HEK293 (cell line): ENCODE measurements around the gene ENTPD8.
A peak's percentile ranks its signal among the peaks of the same experiment; 100 is the strongest.

Source experiments
- KLF1 ChIP-seq: fragments of 450-650 bp; formaldehyde crosslinking; IDR thresholded peaks from 2 replicates; pipeline ENCODE4 v1.5.1; 2016; ENCODE audit warnings: missing biosample characterization, missing genetic modification characterization
- PRDM1 ChIP-seq: fragments of 450-650 bp; formaldehyde crosslinking; IDR thresholded peaks from 2 replicates; pipeline ENCODE4; 2016; ENCODE audit warnings: missing biosample characterization, missing genetic modification characterization
- PRDM2 ChIP-seq: fragments of 450-650 bp; formaldehyde crosslinking; IDR thresholded peaks from 2 replicates; pipeline ENCODE4 v1.5.1; 2016; ENCODE audit warnings: missing biosample characterization, missing genetic modification characterization, borderline replicate concordance
- RBAK ChIP-seq: fragments of 450-650 bp; formaldehyde crosslinking; IDR thresholded peaks from 2 replicates; pipeline ENCODE4 v1.5.1; 2016; ENCODE audit warnings: missing biosample characterization, missing genetic modification characterization
- SCRT1 ChIP-seq: fragments of 450-650 bp; formaldehyde crosslinking; IDR thresholded peaks from 2 replicates; pipeline ENCODE4 v1.5.1; 2016; ENCODE audit warnings: missing biosample characterization, missing genetic modification characterization, borderline replicate concordance
- SP2 ChIP-seq: fragments of 450-650 bp; formaldehyde crosslinking; IDR thresholded peaks from 2 replicates; pipeline ENCODE4 v1.5.1; 2016; ENCODE audit warnings: missing biosample characterization, missing genetic modification characterization
- ZBTB10 ChIP-seq: fragments of 450-650 bp; formaldehyde crosslinking; IDR thresholded peaks from 2 replicates; pipeline ENCODE4 v1.5.1; 2016; ENCODE audit warnings: missing biosample characterization, missing genetic modification characterization
- ZBTB8A ChIP-seq: fragments of 450-650 bp; formaldehyde crosslinking; IDR thresholded peaks from 2 replicates; pipeline ENCODE4 v1.5.1; 2016; ENCODE audit warnings: missing biosample characterization, missing genetic modification characterization
- ZNF10 ChIP-seq: fragments of 450-650 bp; formaldehyde crosslinking; IDR thresholded peaks from 2 replicates; pipeline ENCODE4 v1.5.1; 2017; ENCODE audit warnings: missing biosample characterization, missing genetic modification characterization
- ZNF133 ChIP-seq: fragments of 450-650 bp; formaldehyde crosslinking; IDR thresholded peaks from 2 replicates; pipeline ENCODE4 v1.5.1; 2016; ENCODE audit warnings: missing biosample characterization, missing genetic modification characterization
- ZNF140 ChIP-seq: fragments of 450-650 bp; formaldehyde crosslinking; IDR thresholded peaks from 2 replicates; pipeline ENCODE4 v1.5.1; 2016; ENCODE audit warnings: missing biosample characterization, missing genetic modification characterization
- ZNF169 ChIP-seq: fragments of 450-650 bp; formaldehyde crosslinking; IDR thresholded peaks from 2 replicates; pipeline ENCODE4 v1.5.1; 2016; ENCODE audit warnings: missing biosample characterization, missing genetic modification characterization
- ZNF174 ChIP-seq: fragments of 450-650 bp; formaldehyde crosslinking; IDR thresholded peaks from 2 replicates; pipeline ENCODE4 v1.5.0; 2017; ENCODE audit warnings: missing biosample characterization, mild to moderate bottlenecking, missing genetic modification characterization
- ZNF175 ChIP-seq: fragments of 450-650 bp; formaldehyde crosslinking; IDR thresholded peaks from 2 replicates; pipeline ENCODE4 v1.5.1; 2016; ENCODE audit warnings: missing biosample characterization, missing genetic modification characterization
- ZNF202 ChIP-seq: fragments of 450-650 bp; formaldehyde crosslinking; IDR thresholded peaks from 2 replicates; pipeline ENCODE4 v1.5.1; 2016; ENCODE audit warnings: missing biosample characterization, missing genetic modification characterization, borderline replicate concordance
- ZNF239 ChIP-seq: fragments of 450-650 bp; formaldehyde crosslinking; IDR thresholded peaks from 2 replicates; pipeline ENCODE4 v1.5.1; 2016; ENCODE audit warnings: missing biosample characterization, missing genetic modification characterization
- ZNF350 ChIP-seq: fragments of 450-650 bp; formaldehyde crosslinking; IDR thresholded peaks from 2 replicates; pipeline ENCODE4 v1.5.0; 2017; ENCODE audit warnings: missing biosample characterization, mild to moderate bottlenecking, missing genetic modification characterization
- ZNF366 ChIP-seq: fragments of 450-650 bp; formaldehyde crosslinking; conservative IDR thresholded peaks from 2 replicates; pipeline ENCODE4 v1.5.1; 2016; ENCODE audit warnings: missing biosample characterization, missing genetic modification characterization
- ZNF404 ChIP-seq: fragments of 450-650 bp; formaldehyde crosslinking; IDR thresholded peaks from 2 replicates; pipeline ENCODE4 v1.5.1; 2017; ENCODE audit warnings: missing biosample characterization, missing genetic modification characterization
- ZNF521 ChIP-seq: fragments of 450-650 bp; formaldehyde crosslinking; IDR thresholded peaks from 2 replicates; pipeline ENCODE4 v1.5.1; 2017; ENCODE audit warnings: missing biosample characterization, mild to moderate bottlenecking, missing genetic modification characterization
- ZNF561 ChIP-seq: fragments of 450-650 bp; IDR thresholded peaks from 2 replicates; pipeline ENCODE4 v1.5.1; 2018; ENCODE audit warnings: missing biosample characterization, missing genetic modification characterization, borderline replicate concordance
- ZNF621 ChIP-seq: fragments of 450-650 bp; formaldehyde crosslinking; IDR thresholded peaks from 2 replicates; pipeline ENCODE4 v1.5.1; 2017; ENCODE audit warnings: missing biosample characterization, missing genetic modification characterization
- ZNF677 ChIP-seq: fragments of 450-650 bp; IDR thresholded peaks from 2 replicates; pipeline ENCODE4 v1.5.0; 2018; ENCODE audit warnings: missing biosample characterization, mild to moderate bottlenecking, missing genetic modification characterization, moderate library complexity
- ZNF707 ChIP-seq: fragments of 450-650 bp; formaldehyde crosslinking; IDR thresholded peaks from 2 replicates; pipeline ENCODE4 v1.5.1; 2016; ENCODE audit warnings: missing biosample characterization, missing genetic modification characterization
- ZNF777 ChIP-seq: fragments of 450-650 bp; formaldehyde crosslinking; IDR thresholded peaks from 2 replicates; pipeline ENCODE4 v1.5.1; 2017; ENCODE audit warnings: missing biosample characterization, missing genetic modification characterization, borderline replicate concordance
- ZNF843 ChIP-seq: fragments of 450-650 bp; formaldehyde crosslinking; IDR thresholded peaks from 2 replicates; pipeline ENCODE4 v1.5.1; 2016; ENCODE audit warnings: missing biosample characterization, missing genetic modification characterization
- TF ChIP-seq, protein P1 (sequence below): fragments of 450-650 bp; formaldehyde crosslinking; IDR thresholded peaks from 2 replicates; pipeline ENCODE4 v1.5.1; 2016; ENCODE audit warnings: missing biosample characterization, missing genetic modification characterization, low read depth
- TF ChIP-seq, protein P2 (sequence below): fragments of 450-650 bp; formaldehyde crosslinking; IDR thresholded peaks from 2 replicates; pipeline ENCODE4 v1.5.1; 2016; ENCODE audit warnings: missing biosample characterization, missing genetic modification characterization

The ENTPD8 gene

DNA sequence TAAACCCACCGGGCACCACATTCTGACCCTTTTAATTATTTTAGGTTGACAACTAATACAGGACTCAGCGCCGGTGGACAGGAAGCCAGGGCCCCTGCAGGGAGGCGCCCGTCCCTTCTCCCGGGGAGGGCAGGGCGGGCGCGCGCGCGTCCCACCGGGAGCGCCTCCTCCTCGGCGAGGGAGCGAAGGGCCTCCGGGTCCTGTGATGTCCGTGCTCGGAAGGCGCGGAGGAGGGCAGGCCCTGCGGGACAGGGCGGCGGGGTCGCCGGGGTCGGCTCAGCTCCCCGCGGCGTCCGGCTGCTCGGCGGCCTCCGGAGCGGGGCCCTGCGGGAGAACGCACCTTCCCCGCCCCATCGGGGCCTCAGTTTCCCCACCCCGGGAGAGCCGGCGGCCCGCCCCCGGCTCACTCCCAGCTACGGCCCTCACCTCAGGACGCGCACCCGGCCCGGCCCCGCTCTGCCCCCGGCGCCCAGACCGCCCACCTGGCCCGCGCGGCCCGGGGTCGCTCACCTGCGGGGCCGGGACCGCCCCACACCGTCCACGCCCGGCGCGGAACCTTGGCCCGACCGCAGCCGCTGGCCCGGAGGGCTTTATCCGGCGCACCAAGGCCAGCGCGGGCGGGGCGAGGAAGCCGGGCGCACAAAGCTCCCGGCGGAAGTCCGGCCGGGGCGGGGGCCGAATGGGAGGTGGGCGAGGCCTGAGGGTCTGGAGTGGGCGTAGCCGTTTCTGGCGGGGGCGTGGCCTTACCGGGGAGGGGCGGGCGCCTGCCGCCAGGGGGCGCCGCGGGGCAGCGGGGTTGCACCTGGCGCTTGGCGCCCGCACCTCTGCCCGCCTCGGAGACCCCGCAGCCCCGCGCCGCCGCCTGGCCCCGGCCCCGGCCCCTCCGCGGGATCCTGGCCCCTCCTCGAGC lies 18.3 kb downstream of the ENTPD8 start, which contains the start of the genes EXD3 and NOXA1 (continued):
- TF ChIP-seq PRDM2 (tag by site-specific recombination), result no peak
- no peak for TF ChIP-seq PRDM1
- 0 out of 2 replicates have a peak, but pooled peaks have one; percentile 25 for TF ChIP-seq ZNF677 (tag by site-specific recombination)
- TF ChIP-seq ZNF350 (tag by site-specific recombination), result no peak
- TF ChIP-seq ZNF133 (tag by site-specific recombination), result no peak
- no peak for TF ChIP-seq ZNF707
- TF ChIP-seq ZNF521 (tag by site-specific recombination), result no peak
- TF ChIP-seq SCRT1, result no peak
- no peak for TF ChIP-seq ZNF366 (tag by site-specific recombination)
- peak; percentile 78 for TF ChIP-seq SP2 (tag by site-specific recombination)
- no peak for TF ChIP-seq RBAK (tag by site-specific recombination)
- no peak for TF ChIP-seq ZNF843 (tag by site-specific recombination)
- peak; percentile 85 for TF ChIP-seq KLF1 (tag by site-specific recombination)
- TF ChIP-seq ZBTB8A (tag by site-specific recombination), result peak; percentile 59
- TF ChIP-seq, protein P1, sequence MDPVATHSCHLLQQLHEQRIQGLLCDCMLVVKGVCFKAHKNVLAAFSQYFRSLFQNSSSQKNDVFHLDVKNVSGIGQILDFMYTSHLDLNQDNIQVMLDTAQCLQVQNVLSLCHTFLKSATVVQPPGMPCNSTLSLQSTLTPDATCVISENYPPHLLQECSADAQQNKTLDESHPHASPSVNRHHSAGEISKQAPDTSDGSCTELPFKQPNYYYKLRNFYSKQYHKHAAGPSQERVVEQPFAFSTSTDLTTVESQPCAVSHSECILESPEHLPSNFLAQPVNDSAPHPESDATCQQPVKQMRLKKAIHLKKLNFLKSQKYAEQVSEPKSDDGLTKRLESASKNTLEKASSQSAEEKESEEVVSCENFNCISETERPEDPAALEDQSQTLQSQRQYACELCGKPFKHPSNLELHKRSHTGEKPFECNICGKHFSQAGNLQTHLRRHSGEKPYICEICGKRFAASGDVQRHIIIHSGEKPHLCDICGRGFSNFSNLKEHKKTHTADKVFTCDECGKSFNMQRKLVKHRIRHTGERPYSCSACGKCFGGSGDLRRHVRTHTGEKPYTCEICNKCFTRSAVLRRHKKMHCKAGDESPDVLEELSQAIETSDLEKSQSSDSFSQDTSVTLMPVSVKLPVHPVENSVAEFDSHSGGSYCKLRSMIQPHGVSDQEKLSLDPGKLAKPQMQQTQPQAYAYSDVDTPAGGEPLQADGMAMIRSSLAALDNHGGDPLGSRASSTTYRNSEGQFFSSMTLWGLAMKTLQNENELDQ (tag by site-specific recombination), result no peak
- no peak for TF ChIP-seq ZBTB10 (tag by site-specific recombination)
- TF ChIP-seq ZNF174 (tag by site-specific recombination), result no peak
- TF ChIP-seq, protein P2, sequence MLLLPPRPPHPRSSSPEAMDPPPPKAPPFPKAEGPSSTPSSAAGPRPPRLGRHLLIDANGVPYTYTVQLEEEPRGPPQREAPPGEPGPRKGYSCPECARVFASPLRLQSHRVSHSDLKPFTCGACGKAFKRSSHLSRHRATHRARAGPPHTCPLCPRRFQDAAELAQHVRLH (tag by site-specific recombination), result peak; percentile 66; the same call in 1 of the 2 replicates
- TF ChIP-seq ZNF140 (tag by site-specific recombination), result no peak
- no peak for TF ChIP-seq ZNF175 (tag by site-specific recombination)
- no peak for TF ChIP-seq ZNF169 (tag by site-specific recombination)
- no peak for TF ChIP-seq ZNF202 (tag by site-specific recombination)
- no peak for TF ChIP-seq ZNF239 (tag by site-specific recombination)
- TF ChIP-seq ZNF561 (tag by site-specific recombination), result peak; percentile 54; the same call in 1 of the 2 replicates
- TF ChIP-seq ZNF621 (tag by site-specific recombination), result no peak
- TF ChIP-seq ZNF777, result no peak
- TF ChIP-seq ZNF10 (tag by site-specific recombination), result no peak
- TF ChIP-seq ZNF404 (tag by site-specific recombination), result no peak
